Right lung (tissue), 5 donors: ENCODE measurements around the gene IL20. TPM values are rescaled to one million over a fixed set of nuclear protein-coding genes. Genes with fewer than 3 reads are reported as not detected.
A peak's percentile ranks its signal among the peaks of the same experiment; 100 is the strongest.

Experiments used
- DNase-seq, 2 donors: peaks; one replicate each; pipeline ENCODE4 v3.0.0-alpha.2; 2013
- polyA plus RNA-seq, 5 donors: library from polyadenylated mRNA; unstranded; fragments of 120-200 nt; gene quantifications; one replicate each; pipeline versions ENCODE4 v1.2.1 to v1.2.3, GENCODE V29; 2013; ENCODE audit warnings: inconsistent platforms in 1 of 5, low replicate concordance in 1 of 5; ENCODE audit not compliant: insufficient read length in 5 of 5, insufficient read depth in 1 of 5

The IL20 gene
- polyA plus RNA-seq, 5 donors: not detected

DNA sequence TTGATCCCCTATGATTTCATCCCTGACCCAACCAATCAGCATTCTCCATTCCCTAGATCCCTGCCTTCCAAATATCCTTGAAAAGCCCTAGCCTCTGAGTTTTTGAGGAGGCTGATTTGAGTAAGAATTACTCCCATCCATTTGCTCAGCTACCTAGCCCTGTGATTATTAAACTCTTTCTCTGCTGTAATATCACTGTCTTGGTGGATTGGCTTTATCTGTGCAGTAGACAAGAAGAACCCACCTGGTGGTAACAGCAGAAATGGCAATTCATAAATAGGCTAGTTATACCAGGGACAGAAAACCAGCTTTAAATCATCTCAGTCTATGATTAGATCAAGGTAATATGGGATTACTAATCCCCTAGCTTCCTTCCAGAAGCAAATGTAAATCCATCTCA lies 13.0 kb downstream of the IL20 start:
- no peak for DNase-seq

DNA sequence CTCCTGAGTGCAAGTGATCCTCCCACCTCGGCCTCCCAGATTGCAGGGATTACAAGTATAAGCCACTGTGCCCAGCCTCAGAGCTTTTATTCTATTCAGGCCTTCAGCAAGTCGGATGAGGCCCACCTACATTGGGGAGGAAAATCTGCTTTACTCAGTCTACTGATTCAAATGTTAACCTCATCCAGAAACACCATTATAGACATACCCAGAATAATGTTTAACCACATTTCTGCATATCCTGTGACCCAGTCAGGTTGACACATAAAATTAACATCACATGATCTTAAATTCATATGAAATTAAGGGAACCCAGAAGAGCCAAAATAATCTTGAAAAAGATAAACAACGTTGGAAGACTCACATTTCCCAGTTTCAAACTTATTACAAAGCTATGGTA lies 14.9 kb downstream of the IL20 start:
- DNase-seq: no peak

DNA sequence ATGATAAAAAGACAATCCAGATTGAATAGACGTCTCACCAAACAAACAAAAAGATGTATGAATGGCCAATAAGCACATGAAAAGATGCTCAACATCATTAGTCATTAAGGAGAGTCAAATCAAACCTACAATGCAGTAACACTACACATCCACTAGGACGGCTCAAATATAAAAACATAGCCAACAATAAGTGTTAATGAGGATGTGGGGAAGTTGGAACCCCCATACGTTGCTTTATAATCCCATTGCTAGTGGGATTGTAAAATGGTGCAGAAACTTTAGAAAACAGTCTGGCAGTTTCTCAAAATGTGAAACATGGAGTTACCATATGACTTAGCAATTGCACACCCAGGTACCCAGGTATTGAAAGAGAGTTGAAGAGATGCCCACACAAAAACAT lies 17.1 kb downstream of the IL20 start:
- no peak for DNase-seq

DNA sequence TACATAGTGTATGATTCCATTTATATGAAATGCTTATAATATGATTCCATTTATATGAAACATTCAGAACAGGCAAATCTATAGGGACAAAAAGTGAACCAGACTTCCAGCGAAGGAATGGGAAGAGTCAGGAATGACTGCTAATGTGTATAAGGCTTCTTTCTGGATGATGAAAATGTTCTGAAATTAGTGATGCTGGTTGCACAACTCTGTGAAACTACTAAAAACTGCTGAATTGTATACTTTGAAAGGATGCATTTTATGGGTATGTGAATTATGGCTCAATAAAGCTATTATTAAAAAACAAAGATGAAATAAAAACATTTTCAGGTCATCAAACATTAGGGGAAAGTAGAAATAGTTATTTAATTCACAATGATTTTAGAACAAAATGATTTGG lies 17.7 kb downstream of the IL20 start:
- no peak for DNase-seq

DNA sequence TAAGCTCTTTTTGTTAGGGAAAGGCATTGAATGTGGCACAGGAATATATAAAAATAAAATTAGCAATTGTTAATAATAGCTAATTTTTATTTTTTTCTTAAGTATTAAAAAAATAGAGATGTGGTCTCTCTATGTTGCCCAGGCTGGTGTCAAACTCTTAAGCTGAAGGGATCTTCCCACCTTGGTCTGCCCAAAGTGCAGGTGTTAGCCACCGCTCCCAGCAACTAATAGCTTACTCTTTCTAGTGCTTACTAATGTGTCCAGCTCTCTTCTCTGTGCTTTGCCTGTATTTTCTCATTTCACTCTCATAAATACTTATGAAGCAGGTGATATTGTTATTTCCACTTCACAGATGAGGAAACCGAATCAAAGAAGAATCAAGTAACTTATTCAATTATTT lies 18.5 kb downstream of the IL20 start:
- DNase-seq: no peak

DNA sequence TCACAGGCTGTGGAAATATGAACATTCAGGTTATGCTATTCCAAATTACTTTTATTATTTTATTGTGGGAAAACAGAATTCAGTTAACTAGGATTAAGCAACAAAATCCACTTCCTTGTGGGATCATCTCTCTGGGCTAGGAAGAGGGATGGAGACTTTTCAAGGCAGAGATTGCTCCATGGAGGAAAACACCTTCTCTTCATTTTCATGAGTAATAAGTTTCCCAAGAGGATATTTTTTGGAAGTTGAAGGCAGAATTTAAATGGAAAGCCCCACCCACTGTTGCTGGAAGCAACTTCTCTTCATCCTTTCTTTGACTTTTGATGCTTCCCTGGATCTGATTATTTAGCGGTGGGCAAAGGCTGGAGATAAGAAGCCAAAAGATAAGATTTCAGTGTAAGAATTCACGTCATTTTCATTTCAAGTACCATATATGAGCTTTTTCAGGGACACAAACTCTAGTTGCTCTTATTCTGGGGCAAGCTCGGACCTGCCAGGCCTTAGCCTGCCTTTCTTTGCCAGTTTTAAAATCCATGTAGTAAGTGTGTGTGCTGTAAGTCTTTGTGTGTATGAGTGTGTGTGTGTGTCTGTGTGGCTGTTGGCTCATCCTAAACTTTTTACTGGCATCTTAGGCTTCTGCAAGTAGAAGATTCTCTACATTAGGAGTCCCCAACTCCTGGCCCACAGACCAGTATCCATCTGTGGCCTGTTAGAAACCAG lies 20.1 kb downstream of the IL20 start:
- DNase-seq: no peak

DNA sequence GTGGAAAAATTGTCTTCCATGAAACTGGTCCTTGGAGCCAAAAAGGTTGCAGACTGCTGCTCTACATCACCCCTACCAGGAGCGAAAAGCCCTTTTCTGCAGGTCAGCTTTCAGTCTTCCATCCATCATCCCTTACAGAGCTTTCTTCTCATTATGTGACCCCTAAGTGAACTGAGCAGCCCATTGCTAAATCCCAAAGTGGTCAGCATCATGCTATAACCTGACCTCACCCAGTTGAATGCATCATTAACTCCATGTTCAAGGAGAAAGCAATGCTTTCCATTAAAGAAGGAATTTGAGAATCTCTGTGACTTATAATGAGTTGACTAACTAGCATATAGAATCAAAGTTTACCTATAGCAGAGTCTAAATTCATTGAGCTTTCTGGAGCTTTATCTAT lies 21.4 kb downstream of the IL20 start:
- no peak for DNase-seq

DNA sequence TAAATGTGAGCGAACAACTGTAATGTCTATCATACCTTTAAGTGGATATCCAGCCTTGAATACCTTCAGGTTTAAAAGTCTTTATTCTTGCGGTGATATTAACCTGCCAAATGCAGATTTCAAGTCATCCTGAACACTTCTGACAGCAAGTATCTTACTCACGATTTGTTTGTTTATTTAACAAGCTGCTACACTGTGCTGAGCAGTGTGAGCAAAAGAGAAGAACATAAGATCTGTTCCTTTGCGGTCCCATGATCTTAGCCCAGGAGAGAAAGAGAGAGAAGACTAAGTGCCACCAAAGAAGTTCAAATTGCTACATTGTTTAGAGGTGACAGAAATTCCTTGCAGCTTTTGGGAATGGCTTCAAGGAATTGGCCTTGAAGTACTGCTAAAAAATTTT lies 22.3 kb downstream of the IL20 start:
- DNase-seq: no peak

DNA sequence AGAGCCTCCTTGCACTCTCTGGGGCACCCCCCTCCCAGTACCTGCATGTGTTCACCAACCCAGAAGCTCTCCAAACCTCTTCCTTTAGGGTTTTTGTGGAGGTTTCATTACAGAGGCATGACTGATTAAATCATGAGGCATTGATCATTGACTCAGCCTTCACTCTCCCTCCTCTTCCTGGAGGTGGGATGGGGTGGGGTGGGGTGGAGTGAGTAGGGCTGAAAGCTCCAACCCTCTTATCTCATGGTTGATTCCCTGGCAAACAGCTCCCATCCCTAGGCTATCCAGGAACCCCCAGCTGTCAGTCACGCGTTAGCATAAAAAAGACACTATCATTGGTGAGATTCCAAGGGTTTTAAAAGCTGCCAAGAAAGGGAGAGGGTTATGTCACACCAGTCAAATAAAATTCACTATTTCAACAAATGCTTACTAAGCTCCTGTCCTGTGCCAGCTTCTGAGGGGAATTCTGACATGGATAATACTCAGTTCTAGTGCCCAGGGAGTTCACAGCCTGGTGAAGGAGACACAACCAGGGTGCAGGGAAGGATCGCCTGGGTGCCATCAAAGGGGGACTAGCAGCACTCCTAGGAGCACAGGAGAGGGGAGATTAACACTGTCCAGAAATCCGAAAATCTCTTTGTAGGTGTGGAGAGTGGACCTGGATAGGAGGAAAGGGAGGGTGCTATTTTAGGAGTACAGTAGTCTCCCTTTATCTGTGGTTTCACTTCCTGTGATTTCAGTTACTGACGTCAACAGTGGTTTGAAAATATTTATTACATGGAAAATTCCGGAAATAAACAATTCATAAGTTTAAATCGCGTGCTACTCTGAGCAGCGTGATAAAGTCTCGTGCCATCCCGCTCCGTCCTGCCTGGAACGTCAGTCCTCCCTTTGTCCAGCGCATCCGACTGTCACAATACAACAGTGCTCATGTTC lies 25.0 kb downstream of the IL20 start:
- DNase-seq: no peak

DNA sequence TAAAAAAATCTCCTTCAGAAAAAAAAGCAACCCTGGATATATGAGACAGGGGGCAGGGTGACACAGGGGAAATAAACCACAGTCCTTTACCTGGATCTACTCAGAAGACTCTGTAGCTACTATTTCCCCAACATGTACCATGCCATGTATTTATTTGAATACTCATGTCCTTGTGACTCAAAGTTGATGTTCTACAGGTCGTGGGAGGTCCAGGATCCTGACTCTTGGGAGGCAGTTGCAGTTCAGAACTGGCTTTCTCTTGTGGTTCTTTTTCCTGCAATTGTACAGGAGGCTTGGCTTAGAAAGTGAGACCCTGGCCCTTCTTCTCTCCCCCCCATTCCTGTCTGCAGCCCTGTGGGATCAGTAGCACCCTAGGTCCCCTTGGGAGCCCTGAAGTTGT lies 26.0 kb downstream of the IL20 start:
- no peak for DNase-seq

DNA sequence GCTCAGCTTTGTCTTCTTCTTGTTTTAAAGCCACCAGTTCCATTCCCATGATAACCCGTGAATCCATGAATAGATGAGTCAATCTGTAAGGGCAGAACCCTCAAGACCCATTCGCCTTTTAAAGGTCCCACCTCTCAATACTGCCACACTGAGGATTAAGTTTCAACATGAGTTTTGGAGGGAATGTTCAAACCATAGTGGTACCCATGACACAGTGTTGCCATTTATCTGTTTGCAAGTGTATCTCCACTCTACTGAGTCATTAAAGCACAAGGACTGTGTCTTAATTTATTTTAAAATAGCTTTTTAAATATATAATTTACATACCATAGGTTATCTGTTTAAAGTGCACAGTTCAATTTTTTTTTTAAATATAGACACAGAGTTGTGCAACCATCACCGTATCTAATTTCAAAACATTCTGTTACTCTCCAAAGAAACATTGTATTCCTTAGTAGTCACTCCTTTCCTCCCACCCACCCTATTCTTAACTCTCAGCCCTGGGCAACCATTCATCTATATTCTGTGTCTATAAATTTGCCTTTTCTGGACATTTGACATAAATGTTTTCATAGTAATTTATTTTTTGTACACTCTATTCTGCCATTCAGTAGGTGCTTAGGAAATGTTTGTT lies 27.0 kb downstream of the IL20 start:
- DNase-seq: no peak

DNA sequence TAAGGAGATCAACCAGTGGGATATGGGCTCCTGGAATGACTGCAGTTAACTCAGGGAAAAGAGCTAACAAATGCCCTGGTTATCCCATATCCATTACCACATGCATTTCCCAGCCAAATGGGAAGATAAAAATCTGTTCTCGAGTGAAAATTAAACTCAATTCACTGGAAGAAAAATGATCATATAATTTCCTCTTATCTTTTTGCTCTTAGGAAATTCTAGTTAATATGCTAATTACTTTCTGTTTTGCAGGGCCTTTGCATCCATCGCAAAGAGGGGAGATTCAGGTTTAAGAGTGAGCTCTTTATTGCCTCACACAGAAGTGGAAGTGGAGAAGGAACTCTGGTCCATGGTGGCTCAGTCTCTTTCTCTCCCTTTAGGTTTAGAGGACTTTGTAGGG lies 28.0 kb downstream of the IL20 start:
- no peak for DNase-seq

DNA sequence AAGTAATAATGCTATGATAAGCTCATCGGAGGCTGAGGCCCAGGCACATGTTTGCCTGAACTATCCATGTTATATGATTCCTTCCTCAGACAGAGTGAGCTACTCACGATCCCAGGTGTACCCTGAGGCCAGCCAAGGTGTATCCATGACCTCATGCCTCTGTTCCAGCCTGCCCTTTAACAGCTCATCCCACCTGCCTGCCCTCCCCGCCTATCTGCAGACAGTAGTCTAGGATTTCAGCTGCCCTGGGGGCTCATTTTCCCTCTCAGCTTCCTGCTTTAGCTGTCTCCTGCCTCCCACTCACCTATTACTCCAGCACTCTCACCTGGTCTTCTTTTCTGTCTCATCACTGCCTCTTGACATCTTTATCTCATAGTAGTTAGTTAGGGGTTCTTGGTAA lies 29.9 kb downstream of the IL20 start:
- no peak for DNase-seq

DNA sequence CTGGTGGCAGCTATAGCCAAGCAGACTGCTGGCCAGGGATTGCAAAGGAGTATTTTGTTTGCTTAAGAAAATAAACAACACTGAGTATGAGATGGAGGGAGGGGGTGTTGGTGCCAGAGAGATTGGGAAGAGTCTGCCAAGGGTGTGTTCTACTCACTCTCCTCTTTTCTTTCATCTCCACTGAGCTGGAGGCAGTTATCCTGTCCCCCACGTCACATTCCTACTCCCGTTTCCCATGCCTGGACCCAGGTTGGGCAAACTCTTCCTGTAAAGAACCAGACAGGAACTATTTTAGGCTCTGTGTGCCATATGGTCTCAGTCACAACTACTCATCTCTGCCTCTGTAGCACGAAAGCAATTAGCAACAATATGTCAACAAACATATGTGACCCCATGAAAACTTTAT lies 30.4 kb downstream of the IL20 start:
- DNase-seq: peak in 1 of 2 donors; percentile 45

DNA sequence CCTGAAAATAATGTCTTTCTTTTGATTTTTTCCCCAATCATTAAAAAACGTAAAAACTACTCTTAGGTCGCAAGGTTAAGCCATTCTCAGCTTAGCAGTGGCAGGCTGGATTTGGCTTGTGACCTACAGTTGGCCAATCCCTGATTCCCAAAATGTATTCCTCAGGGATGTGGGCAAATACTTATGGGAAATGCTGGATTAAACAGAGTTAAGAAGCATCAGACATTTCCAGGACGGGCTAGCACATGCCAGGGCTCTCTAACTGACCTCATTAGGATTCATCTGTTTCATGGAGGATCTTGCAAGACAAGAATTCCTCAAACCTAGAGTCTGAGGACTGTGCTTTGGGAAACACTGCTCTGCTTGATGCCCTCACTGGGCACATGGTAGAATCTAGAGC lies 30.8 kb downstream of the IL20 start:
- DNase-seq: no peak

DNA sequence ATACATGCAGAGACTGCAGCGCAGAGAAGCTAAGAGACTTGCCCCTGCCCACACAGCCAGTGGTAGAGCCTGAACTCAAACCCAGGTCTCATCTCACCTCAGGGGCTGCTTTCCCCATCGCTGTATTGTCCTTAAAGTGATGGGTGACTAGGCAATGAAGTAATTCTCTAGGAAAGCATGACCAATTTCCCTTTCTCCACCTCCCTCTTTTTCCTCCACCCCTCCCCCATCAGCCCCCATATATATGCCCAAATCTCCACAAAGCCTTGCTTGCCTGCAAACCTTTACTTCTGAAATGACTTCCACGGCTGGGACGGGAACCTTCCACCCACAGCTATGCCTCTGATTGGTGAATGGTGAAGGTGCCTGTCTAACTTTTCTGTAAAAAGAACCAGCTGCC lies 31.8 kb downstream of the IL20 start, which contains the start of gene IL24:
IL24 (plus strand) TSS at position 269 of the 400 bp plus-strand sequence. CDS start 390 bp downstream, outside the sequence.
- DNase-seq: no peak

DNA sequence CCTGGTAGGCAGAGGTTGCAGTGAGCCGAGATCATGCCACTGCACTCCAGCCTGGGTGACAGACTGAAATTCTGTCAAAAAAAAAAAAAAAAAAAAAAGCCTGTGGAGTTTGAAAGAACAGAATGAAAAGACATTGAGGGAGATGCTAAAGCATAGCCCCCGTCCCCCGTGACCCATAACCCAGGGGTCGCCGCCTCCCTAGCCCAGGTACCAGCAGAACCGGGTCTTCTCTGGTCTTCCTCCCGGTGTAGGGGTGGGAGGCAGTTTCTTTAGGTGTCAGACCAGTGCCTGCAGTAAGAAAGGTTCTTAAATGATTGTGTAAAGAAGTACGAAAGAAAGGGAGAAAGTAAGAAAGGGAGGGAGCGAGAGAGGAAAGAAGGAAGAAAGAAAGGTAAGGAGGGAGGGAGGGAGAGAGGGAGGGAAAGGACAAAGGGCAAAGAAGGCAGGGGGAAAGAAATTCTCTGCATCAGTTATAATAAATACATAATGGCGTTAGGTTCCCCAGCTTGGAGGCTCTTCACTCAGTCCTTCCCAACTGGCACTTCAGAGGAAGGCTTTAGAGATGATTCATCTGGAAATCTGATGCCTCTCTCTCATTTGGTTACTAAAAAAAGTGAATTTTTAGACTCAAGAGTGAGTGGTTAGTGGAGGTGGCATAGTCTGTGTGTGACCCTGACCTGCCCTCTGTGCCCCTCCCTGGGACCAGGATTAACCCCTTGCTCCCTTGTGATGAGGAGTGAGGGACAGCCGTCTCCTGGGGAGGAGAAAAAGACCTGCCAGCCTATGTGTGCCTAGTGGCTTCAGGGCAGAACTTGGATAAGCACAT lies 32.9 kb downstream of the IL20 start:
- DNase-seq: no peak

DNA sequence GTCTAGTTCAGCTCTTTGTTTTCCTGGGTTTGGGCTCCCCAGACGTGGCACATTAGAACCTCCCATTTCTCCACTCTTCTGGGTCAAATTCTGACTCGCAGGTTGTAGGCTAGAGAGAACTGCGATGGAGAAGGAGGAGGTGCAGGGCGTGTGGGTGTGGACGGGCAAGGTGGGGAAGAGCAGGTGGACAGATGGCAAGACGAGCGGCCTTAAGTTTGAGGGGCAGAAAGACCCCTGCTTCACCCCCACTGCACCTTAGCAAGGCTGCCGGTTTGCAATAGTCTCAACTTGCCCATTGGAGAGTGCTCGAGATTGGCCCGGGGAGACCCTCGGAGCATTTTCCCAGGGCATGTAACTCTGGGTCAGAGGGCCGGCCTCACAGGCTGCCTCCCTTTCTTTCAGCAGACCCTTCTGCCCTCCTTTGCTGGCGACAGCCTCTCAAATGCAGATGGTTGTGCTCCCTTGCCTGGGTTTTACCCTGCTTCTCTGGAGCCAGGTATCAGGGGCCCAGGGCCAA lies 33.5 kb downstream of the IL20 start:
- DNase-seq: no peak

DNA sequence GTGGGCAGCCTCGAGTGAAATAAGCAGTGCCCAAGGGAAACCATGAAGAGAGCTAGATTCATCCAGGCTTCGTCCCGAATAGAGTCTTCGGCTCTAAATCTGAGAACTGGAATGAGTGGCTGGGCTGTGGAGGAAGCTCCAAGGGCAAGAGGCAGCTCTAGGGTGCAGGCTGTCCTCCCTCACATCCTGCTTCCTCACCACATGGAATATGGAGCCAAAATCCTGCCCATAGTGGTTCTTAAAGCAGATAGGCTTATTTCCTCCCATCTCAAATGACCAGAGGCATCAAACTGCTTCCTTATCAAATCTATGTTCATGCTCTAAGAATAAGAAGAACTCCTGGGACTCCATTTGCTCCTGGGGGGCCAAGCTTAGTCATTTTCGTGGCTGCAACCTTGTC lies 34.3 kb downstream of the IL20 start:
- DNase-seq: no peak

DNA sequence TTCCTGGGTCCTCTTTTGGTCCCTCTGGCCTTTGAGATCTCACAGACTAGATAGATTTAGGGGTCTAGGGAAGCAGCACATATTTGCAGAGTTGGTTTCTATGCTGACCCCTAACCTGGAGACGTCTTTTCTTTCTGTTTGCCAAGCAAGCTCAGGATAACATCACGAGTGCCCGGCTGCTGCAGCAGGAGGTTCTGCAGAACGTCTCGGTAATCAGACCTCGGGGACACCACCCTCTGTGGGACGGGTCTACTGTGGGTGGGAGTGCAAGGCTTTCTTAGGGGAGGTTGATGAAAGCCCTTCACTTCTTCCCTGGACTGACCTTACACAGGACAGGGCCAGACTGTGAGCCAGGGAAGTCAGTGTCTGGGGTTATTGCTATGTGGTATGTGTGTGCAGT lies 34.7 kb downstream of the IL20 start:
- DNase-seq: no peak

DNA sequence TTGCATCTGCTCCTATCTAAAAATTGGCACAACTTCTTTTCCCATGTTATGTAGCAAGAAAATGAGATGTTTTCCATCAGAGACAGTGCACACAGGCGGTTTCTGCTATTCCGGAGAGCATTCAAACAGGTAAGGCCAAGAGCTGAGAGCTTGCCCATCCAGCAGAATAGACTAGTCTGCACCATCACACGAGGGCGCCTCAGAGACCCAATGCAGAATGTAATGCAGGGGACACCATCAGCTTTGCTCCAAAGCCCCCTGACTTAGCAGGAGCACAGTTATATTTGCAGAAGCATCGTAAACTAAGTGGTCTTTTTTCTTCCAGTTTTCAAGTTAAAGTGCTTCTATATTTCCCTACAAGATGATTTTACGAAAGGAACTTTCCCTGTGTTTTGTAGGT lies 36.5 kb downstream of the IL20 start:
- no peak for DNase-seq

DNA sequence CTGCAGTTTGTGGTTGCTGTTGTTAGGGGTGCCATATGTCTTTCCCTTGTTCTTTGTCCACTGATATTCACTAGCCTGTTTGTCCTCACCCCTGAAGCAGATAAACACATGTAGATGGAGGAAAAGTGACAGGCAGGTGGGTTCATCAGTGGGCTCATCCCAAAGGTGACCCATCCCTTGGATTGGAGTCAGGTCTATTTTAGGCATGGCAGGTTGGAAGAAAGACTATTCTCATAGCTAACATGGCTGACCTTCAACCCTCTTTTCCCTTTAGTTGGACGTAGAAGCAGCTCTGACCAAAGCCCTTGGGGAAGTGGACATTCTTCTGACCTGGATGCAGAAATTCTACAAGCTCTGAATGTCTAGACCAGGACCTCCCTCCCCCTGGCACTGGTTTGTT lies 37.3 kb downstream of the IL20 start:
- DNase-seq: no peak
